ENCODE measurements around the gene BTBD9.

DNA sequence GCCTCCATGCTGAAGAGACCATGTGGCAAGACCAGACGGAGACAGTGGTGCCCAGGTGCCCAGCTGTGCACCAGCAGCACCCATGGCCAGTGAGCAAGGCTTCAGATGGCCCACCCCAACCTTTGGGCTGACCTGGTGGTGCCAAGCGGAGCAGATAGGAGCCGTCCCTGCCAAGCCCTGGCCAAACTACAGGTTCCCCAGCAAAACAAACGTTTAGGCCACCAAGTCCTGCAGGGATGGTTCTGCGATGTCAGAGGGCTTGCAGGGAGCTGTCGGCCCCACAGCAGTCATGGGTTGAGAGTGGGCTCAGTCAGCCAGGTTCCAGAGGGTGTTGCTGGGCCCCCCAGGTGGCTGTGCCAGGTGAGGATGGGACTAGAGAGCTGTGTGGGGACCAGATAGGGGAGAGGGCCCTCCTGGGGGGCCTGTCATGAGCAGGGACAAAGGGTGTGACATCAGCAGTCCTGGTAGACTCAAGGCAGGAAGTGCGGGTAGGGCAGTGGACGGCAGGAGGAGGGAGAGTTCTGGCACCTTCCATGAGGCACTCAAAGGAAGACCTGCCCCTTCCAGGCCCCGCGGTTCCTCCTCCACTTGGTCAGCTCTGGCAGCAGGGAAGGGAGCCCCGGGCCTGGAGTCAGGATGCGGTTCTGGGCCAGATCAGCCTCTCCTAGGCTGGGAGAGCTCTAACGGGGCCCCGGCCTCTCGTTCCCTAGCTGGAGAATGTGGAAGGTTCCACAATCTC lies 477.8 kb downstream of the BTBD9 start:
- TF ChIP-seq, protein P1, sequence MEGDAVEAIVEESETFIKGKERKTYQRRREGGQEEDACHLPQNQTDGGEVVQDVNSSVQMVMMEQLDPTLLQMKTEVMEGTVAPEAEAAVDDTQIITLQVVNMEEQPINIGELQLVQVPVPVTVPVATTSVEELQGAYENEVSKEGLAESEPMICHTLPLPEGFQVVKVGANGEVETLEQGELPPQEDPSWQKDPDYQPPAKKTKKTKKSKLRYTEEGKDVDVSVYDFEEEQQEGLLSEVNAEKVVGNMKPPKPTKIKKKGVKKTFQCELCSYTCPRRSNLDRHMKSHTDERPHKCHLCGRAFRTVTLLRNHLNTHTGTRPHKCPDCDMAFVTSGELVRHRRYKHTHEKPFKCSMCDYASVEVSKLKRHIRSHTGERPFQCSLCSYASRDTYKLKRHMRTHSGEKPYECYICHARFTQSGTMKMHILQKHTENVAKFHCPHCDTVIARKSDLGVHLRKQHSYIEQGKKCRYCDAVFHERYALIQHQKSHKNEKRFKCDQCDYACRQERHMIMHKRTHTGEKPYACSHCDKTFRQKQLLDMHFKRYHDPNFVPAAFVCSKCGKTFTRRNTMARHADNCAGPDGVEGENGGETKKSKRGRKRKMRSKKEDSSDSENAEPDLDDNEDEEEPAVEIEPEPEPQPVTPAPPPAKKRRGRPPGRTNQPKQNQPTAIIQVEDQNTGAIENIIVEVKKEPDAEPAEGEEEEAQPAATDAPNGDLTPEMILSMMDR (IDR thresholded peaks at IDR 0.05): no peak
- no peak for TF ChIP-seq POLR2A (IDR thresholded peaks at IDR 0.05)
